ENCODE results near the gene FAM241B.

The FAM241B gene

GRCh38 chr10:69665474-69666320 is 35.6 kb downstream of the FAM241B start:
- no peak overlapping the region for H3K4me3 ChIP-seq (replicated peaks; ENCODE audit: insufficient read depth, low read length)
- DNase-seq (ENCODE audit: low read depth in 1 of 2, low spot score in 1 of 2) = no peak
- no peak overlapping the region for H3K27ac ChIP-seq (replicated peaks)
- H3K27me3 ChIP-seq (ENCODE audit: insufficient read depth, poor library complexity, severe bottlenecking) = peaks cover 3% of the 10 kb centered on the region
- TF ChIP-seq CTCF (IDR thresholded peaks at IDR 0.05; ENCODE audit: insufficient read depth, low read length) = no peak
- TF ChIP-seq REST (IDR thresholded peaks at IDR 0.05; ENCODE audit: insufficient replicate concordance, low read depth) = no peak
- no peak for TF ChIP-seq SPI1 (IDR thresholded peaks at IDR 0.05; ENCODE audit: borderline replicate concordance, low read depth)
- TF ChIP-seq GABPA (IDR thresholded peaks at IDR 0.05; ENCODE audit: low read depth) = no peak
- TF ChIP-seq POLR2AphosphoS5 (IDR thresholded peaks at IDR 0.05; ENCODE audit: low read depth) = no peak

GRCh38 chr10:69666756-69667155 is 36.7 kb downstream of the FAM241B start:
- DNase-seq (ENCODE audit: low read depth in 1 of 2, low spot score in 1 of 2) = no peak
- Histone ChIP-seq H3K27ac (replicated peaks) (no peak overlapping the region), H3K27me3 (ENCODE audit: insufficient read depth, poor library complexity, severe bottlenecking) (peaks cover 3% of the 10 kb centered on the region), H3K4me3 (replicated peaks; ENCODE audit: insufficient read depth, low read length) (no peak overlapping the region)
- TF ChIP-seq REST (IDR thresholded peaks at IDR 0.05; ENCODE audit: insufficient replicate concordance, low read depth) (no peak), SPI1 (IDR thresholded peaks at IDR 0.05; ENCODE audit: borderline replicate concordance, low read depth) (no peak), GABPA (IDR thresholded peaks at IDR 0.05; ENCODE audit: low read depth) (no peak), CTCF (IDR thresholded peaks at IDR 0.05; ENCODE audit: insufficient read depth, low read length) (no peak), POLR2AphosphoS5 (IDR thresholded peaks at IDR 0.05; ENCODE audit: low read depth) (no peak)

GRCh38 chr10:69668721-69669120 is 38.7 kb downstream of the FAM241B start:
- TF ChIP-seq POLR2AphosphoS5 (IDR thresholded peaks at IDR 0.05; ENCODE audit: low read depth) (no peak), CTCF (IDR thresholded peaks at IDR 0.05; ENCODE audit: insufficient read depth, low read length) (no peak)
- H3K27me3 ChIP-seq (ENCODE audit: insufficient read depth, poor library complexity, severe bottlenecking) = peaks cover 3% of the 10 kb centered on the region
- no peak overlapping the region for H3K27ac ChIP-seq (replicated peaks)
- no peak overlapping the region for H3K4me3 ChIP-seq (replicated peaks; ENCODE audit: insufficient read depth, low read length)
- DNase-seq (ENCODE audit: low read depth in 1 of 2, low spot score in 1 of 2) = no peak
